DOHH2 (cell line): ENCODE data around the gene BLVRB.
A peak's percentile ranks its signal among the peaks of the same experiment; 100 is the strongest.

ENCODE experiments used
- H3F3A ChIP-seq: fragments of 200-600 bp; sonication (generic), shearing (Covaris generic); 2 replicates; pipeline ENCODE4 v1.6.0; 2016; ENCODE audit warnings: antibody characterized with exemption, mild to moderate bottlenecking; ENCODE audit not compliant: control insufficient read depth, insufficient read depth
- H3K27ac ChIP-seq: fragments of 200-600 bp; sonication (generic); 2 replicates; pipeline ENCODE4 v1.5.1; 2014; ENCODE audit warnings: low read depth, mild to moderate bottlenecking, low read length, moderate library complexity
- H3K27me3 ChIP-seq: fragments of 200-600 bp; sonication (generic); 2 replicates; pipeline ENCODE4 v1.6.1; 2014; ENCODE audit warnings: mild to moderate bottlenecking, low read length, mixed read lengths; ENCODE audit not compliant: control insufficient read depth
- H3K36me3 ChIP-seq: fragments of 200-600 bp; sonication (generic); 2 replicates; pipeline ENCODE4 v1.6.1; 2014; ENCODE audit warnings: mild to moderate bottlenecking, low read length, moderate library complexity, mixed read lengths; ENCODE audit not compliant: control insufficient read depth
- H3K4me1 ChIP-seq: fragments of 200-600 bp; sonication (generic); 2 replicates; pipeline ENCODE4 v1.6.1; 2014; ENCODE audit warnings: mild to moderate bottlenecking, low read length, mixed read lengths; ENCODE audit not compliant: control insufficient read depth
- H3K4me2 ChIP-seq: fragments of 200-600 bp; sonication (generic); 2 replicates; pipeline ENCODE4 v1.6.0; 2014; ENCODE audit warnings: mild to moderate bottlenecking, low read length, moderate library complexity
- H3K4me3 ChIP-seq: fragments of 200-600 bp; sonication (generic); 2 replicates; pipeline ENCODE4 v1.5.1; 2014; ENCODE audit warnings: mild to moderate bottlenecking, low read length, mixed read lengths
- H3K79me2 ChIP-seq: fragments of 200-600 bp; sonication (generic); 2 replicates; pipeline ENCODE4 v1.6.1; 2014; ENCODE audit warnings: mild to moderate bottlenecking, low read length, mixed read lengths; ENCODE audit not compliant: control insufficient read depth
- H3K9me2 ChIP-seq: fragments of 200-600 bp; sonication (generic); replicated peaks from 2 replicates; pipeline ENCODE4 v1.6.1; 2014; ENCODE audit warnings: mild to moderate bottlenecking, low read length, mixed read lengths; ENCODE audit not compliant: control insufficient read depth
- H3K9me3 ChIP-seq: fragments of 200-600 bp; sonication (generic); 2 replicates; pipeline ENCODE4 v1.6.1; 2014; ENCODE audit warnings: antibody characterized with exemption, low read length, mixed read lengths; ENCODE audit not compliant: control insufficient read depth, insufficient read depth
- H4K20me1 ChIP-seq: fragments of 200-600 bp; sonication (generic); 2 replicates; pipeline ENCODE4 v1.6.0; 2014; ENCODE audit warnings: low read depth, mild to moderate bottlenecking, antibody characterized with exemption, low read length, moderate library complexity; ENCODE audit not compliant: control insufficient read depth, insufficient read depth
- EZH2phosphoT487 ChIP-seq: fragments of 200-600 bp; sonication (generic); IDR thresholded peaks from 2 replicates; pipeline ENCODE4 v1.6.1; 2017; ENCODE audit warnings: borderline replicate concordance, mild to moderate bottlenecking, antibody characterized with exemption, low read length, moderate library complexity, mixed read lengths
- TF ChIP-seq, protein P1 (sequence below): fragments of 200-600 bp; sonication (generic); IDR thresholded peaks from one replicate; pipeline ENCODE4 v1.5.1; 2014; ENCODE audit warnings: antibody characterized with exemption, mild to moderate bottlenecking, low read depth, low read length; ENCODE audit not compliant: poor library complexity, severe bottlenecking

The BLVRB gene

DNA sequence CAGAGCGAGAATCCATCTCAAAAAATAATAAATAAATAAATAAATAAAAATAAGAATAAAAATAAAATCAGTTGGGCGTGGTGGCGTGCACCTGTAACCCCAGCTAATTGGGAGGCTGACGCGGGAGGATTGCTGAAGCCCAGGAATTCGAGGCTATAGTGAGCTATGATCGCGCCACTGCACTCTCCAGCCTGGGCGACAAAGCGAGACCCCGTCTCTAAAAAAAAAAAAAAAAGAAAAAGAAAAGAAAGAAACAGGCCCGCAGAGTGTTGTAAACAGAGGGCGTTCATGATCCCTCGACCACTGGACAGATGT is 45.1 kb downstream of the BLVRB start:
- Histone ChIP-seq H3K4me2 (peak overlapping the region; percentile 88), H3K27me3 (no peaks in the 10 kb centered on the region), H3K36me3 (peaks cover 12% of the 10 kb centered on the region), H3K4me1 (peaks cover 51% of the 10 kb centered on the region), H3K4me3 (peak overlapping the region; percentile 76), H3K9me2 (no peaks in the 10 kb centered on the region), H3K27ac (no peak overlapping the region), H4K20me1 (no peaks in the 10 kb centered on the region), H3F3A (peaks cover 9% of the 10 kb centered on the region), H3K9me3 (no peaks in the 10 kb centered on the region), H3K79me2 (peaks cover 13% of the 10 kb centered on the region)
- no peak for TF ChIP-seq EZH2phosphoT487
- TF ChIP-seq, protein P1, sequence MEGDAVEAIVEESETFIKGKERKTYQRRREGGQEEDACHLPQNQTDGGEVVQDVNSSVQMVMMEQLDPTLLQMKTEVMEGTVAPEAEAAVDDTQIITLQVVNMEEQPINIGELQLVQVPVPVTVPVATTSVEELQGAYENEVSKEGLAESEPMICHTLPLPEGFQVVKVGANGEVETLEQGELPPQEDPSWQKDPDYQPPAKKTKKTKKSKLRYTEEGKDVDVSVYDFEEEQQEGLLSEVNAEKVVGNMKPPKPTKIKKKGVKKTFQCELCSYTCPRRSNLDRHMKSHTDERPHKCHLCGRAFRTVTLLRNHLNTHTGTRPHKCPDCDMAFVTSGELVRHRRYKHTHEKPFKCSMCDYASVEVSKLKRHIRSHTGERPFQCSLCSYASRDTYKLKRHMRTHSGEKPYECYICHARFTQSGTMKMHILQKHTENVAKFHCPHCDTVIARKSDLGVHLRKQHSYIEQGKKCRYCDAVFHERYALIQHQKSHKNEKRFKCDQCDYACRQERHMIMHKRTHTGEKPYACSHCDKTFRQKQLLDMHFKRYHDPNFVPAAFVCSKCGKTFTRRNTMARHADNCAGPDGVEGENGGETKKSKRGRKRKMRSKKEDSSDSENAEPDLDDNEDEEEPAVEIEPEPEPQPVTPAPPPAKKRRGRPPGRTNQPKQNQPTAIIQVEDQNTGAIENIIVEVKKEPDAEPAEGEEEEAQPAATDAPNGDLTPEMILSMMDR, result no peak

DNA sequence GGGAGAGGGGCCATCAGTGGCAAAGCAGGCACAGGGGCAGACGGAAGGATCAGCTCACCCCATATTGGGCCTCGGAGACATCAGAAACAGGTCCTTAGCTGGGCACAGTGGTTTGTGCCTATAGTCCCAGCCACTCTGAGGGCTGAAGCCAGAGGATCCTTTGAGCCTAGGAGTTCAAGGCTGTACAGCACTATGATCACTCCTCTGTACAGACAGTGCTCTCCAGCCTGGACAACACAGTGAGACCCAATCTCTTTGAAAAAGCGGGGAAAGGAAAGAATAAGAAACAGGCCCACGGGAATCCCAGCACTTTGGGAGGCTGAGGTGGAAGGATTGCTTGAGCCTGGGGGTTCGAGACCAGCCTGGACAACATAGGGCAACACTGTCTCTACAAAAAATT is 45.8 kb downstream of the BLVRB start:
- Histone ChIP-seq H3K27me3 (no peaks in the 10 kb centered on the region), H3K9me3 (no peaks in the 10 kb centered on the region), H3K79me2 (peaks cover 9% of the 10 kb centered on the region), H3K4me1 (peaks cover 49% of the 10 kb centered on the region), H3K4me2 (no peak overlapping the region), H3K4me3 (no peak overlapping the region), H3F3A (peaks cover 9% of the 10 kb centered on the region), H3K36me3 (peaks cover 12% of the 10 kb centered on the region), H3K9me2 (no peaks in the 10 kb centered on the region), H3K27ac (no peak overlapping the region), H4K20me1 (no peaks in the 10 kb centered on the region)
- TF ChIP-seq EZH2phosphoT487, result no peak
- TF ChIP-seq, protein P1, result no peak

DNA sequence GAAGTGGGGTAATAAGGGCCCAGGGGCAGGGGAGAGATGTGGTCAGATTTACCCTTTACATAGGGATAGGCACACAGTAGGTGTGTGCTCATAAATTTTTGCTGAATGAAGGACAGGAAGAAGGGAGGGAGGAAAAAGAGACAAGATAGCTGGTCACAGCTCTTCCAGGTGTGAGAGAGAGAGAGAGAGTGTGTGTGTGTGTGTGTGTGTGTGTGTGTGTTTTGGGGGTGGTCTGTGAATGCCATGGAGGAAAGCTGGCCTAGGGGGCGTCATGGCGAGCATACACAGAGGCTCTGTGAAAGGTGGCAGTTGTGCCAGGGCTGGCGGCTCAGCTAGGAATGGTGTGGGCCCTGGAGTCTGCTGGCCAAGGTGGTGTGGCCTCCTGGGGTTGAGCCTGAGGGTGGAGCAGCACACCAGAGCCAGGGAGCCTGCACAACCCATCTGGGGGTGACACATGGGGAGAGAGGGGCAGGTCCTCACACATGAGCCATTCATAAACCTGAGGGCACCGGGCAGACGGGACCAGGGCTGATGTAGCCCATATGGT is 46.4 kb downstream of the BLVRB start:
- peaks cover 44% of the 10 kb centered on the region for H3K4me1 ChIP-seq
- H3K4me2 ChIP-seq, result no peak overlapping the region

More for the DNA sequence above, 46.4 kb downstream of the BLVRB start:
- Histone ChIP-seq H3K79me2 (peaks cover 5% of the 10 kb centered on the region; the same call in 1 of the 2 replicates), H3K9me2 (no peaks in the 10 kb centered on the region), H3K4me3 (no peak overlapping the region), H3K9me3 (no peaks in the 10 kb centered on the region), H3K27me3 (no peaks in the 10 kb centered on the region), H4K20me1 (no peaks in the 10 kb centered on the region), H3K27ac (no peak overlapping the region), H3K36me3 (peaks cover 12% of the 10 kb centered on the region), H3F3A (peaks cover 4% of the 10 kb centered on the region)
- TF ChIP-seq EZH2phosphoT487, result no peak
- TF ChIP-seq, protein P1, result no peak
